Neural progenitor cell (in vitro differentiated cells): ENCODE data around the gene RNF220. TPM values are rescaled to one million over a fixed set of nuclear protein-coding genes. Genes with fewer than 3 reads are reported as not detected.

Source experiments
- DNase-seq: peaks from one replicate; pipeline ENCODE4 v3.0.0-alpha.2; 2016; ENCODE audit warnings: low spot score
- H2AFZ ChIP-seq: fragments of 200-600 bp; sonication (generic); replicated peaks from 2 replicates; pipeline ENCODE4 v1.6.1; 2016; ENCODE audit warnings: antibody characterized with exemption
- H3F3A ChIP-seq: fragments of 200-600 bp; sonication (generic); 2 replicates; pipeline ENCODE4 v1.6.1; 2016; ENCODE audit warnings: antibody characterized with exemption, low read depth
- H3K27ac ChIP-seq: fragments of 200-600 bp; sonication (generic); 2 replicates; pipeline ENCODE4 v1.5.1; 2016; ENCODE audit warnings: mild to moderate bottlenecking
- H3K27me3 ChIP-seq: fragments of 200-600 bp; sonication (generic); 2 replicates; pipeline ENCODE4 v1.6.1; 2016; ENCODE audit warnings: mild to moderate bottlenecking, moderate library complexity
- H3K36me3 ChIP-seq: fragments of 200-600 bp; sonication (generic); 2 replicates; pipeline ENCODE4 v1.5.1; 2016
- H3K4me1 ChIP-seq: fragments of 200-600 bp; sonication (generic); 2 replicates; pipeline ENCODE4 v1.6.1; 2016; ENCODE audit warnings: mixed run types
- H3K4me2 ChIP-seq: fragments of 200-600 bp; sonication (generic); 2 replicates; pipeline ENCODE4 v1.6.1; 2016
- H3K4me3 ChIP-seq: fragments of 200-600 bp; sonication (generic); 2 replicates; pipeline ENCODE4 v1.5.1; 2016
- H3K79me2 ChIP-seq: fragments of 200-600 bp; sonication (generic); 2 replicates; pipeline ENCODE4 v1.6.1; 2016; ENCODE audit warnings: low read depth
- H3K9ac ChIP-seq: fragments of 200-600 bp; sonication (generic); 2 replicates; pipeline ENCODE4 v1.6.1; 2016
- H3K9me3 ChIP-seq: fragments of 200-600 bp; sonication (generic); 2 replicates; pipeline ENCODE4 v1.5.1; 2016; ENCODE audit warnings: low read depth
- H4K20me1 ChIP-seq: fragments of 200-600 bp; sonication (generic); 2 replicates; pipeline ENCODE4 v1.6.1; 2016; ENCODE audit warnings: low read depth
- H3K27ac Mint-ChIP-seq: 3 replicates; pipeline ENCODE4 v1.8.0; 2021; ENCODE audit warnings: mixed read lengths
- H3K27me3 Mint-ChIP-seq: 2 replicates; pipeline ENCODE4 v1.8.0; 2022; ENCODE audit warnings: low read depth, mild to moderate bottlenecking, inconsistent platforms, moderate library complexity, mixed read lengths; ENCODE audit not compliant: insufficient read depth
- H3K36me3 Mint-ChIP-seq: 3 replicates; pipeline ENCODE4 v1.8.0; 2021; ENCODE audit warnings: mixed read lengths
- H3K4me1 Mint-ChIP-seq: 3 replicates; pipeline ENCODE4 v1.8.0; 2021; ENCODE audit warnings: mixed read lengths
- H3K4me3 Mint-ChIP-seq: 3 replicates; pipeline ENCODE4 v1.8.0; 2021; ENCODE audit warnings: mild to moderate bottlenecking, moderate library complexity, mixed read lengths
- H3K9me3 Mint-ChIP-seq: 3 replicates; pipeline ENCODE4 v1.8.0; 2020; ENCODE audit warnings: mixed read lengths
- CTCF ChIP-seq: fragments of 200-600 bp; sonication (generic); IDR thresholded peaks from 2 replicates; pipeline ENCODE4 v1.5.1; 2017; ENCODE audit warnings: antibody characterized with exemption, mild to moderate bottlenecking
- EZH2 ChIP-seq: fragments of 200-600 bp; sonication (generic); IDR thresholded peaks from 2 replicates; pipeline ENCODE4 v1.6.1; 2017; ENCODE audit warnings: antibody characterized with exemption, mild to moderate bottlenecking, moderate library complexity
- EZH2phosphoT487 ChIP-seq: fragments of 200-600 bp; sonication (generic); IDR thresholded peaks from 2 replicates; pipeline ENCODE4 v1.6.1; 2017; ENCODE audit warnings: antibody characterized with exemption
- total RNA-seq: library from RNA; depleted of rRNA; stranded (reverse); fragments of >200 nt; gene quantifications from 2 replicates; pipeline ENCODE4 v1.2.3, GENCODE V29; 2015; ENCODE audit warnings: low replicate concordance

The RNF220 gene
- total RNA-seq, 1 donor from 2014 or later, result 93.8 TPM

GRCh38 chr1:44389437-44389836, 15.6 kb upstream of the RNF220 start:
- H3K36me3 ChIP-seq, result no peaks in the 10 kb centered on the region
- H3K79me2 ChIP-seq, result no peaks in the 10 kb centered on the region
- no peaks in the 10 kb centered on the region for H4K20me1 ChIP-seq
- H3K27me3 ChIP-seq, result peaks cover 65% of the 10 kb centered on the region
- H3K9me3 Mint-ChIP-seq, result no peaks in the 10 kb centered on the region
- no peak overlapping the region for H3K9ac ChIP-seq
- H3K4me3 ChIP-seq, result no peak overlapping the region
- no peaks in the 10 kb centered on the region for H3F3A ChIP-seq
- H3K27ac Mint-ChIP-seq, result no peak overlapping the region
- no peaks in the 10 kb centered on the region for H3K27me3 Mint-ChIP-seq
- H3K4me2 ChIP-seq, result no peak overlapping the region
- no peak for DNase-seq
- H3K4me1 Mint-ChIP-seq, result no peaks in the 10 kb centered on the region
- TF ChIP-seq EZH2, result no peak
- TF ChIP-seq EZH2phosphoT487, result no peak
- no peak for TF ChIP-seq CTCF
- H3K9me3 ChIP-seq, result no peaks in the 10 kb centered on the region
- H3K27ac ChIP-seq, result no peak overlapping the region
- H3K36me3 Mint-ChIP-seq, result no peaks in the 10 kb centered on the region
- H3K4me1 ChIP-seq, result no peaks in the 10 kb centered on the region
- H3K4me3 Mint-ChIP-seq, result no peak overlapping the region
- no peak overlapping the region for H2AFZ ChIP-seq

GRCh38 chr1:44390277-44390676, 14.8 kb upstream of the RNF220 start:
- no peak overlapping the region for H3K4me2 ChIP-seq
- no peak overlapping the region for H3K27ac ChIP-seq
- H3K79me2 ChIP-seq, result no peaks in the 10 kb centered on the region
- Mint-ChIP-seq H3K9me3 (no peaks in the 10 kb centered on the region), H3K27me3 (peaks cover under 1% of the 10 kb centered on the region), H3K27ac (no peak overlapping the region), H3K4me1 (no peaks in the 10 kb centered on the region), H3K4me3 (no peak overlapping the region), H3K36me3 (no peaks in the 10 kb centered on the region)
- TF ChIP-seq EZH2phosphoT487 (no peak), EZH2 (no peak), CTCF (no peak)
- no peak overlapping the region for H3K9ac ChIP-seq
- H3K4me1 ChIP-seq, result no peaks in the 10 kb centered on the region
- no peak overlapping the region for H2AFZ ChIP-seq
- H3F3A ChIP-seq, result no peaks in the 10 kb centered on the region
- peaks cover 68% of the 10 kb centered on the region for H3K27me3 ChIP-seq
- no peak overlapping the region for H3K4me3 ChIP-seq
- no peaks in the 10 kb centered on the region for H3K36me3 ChIP-seq
- no peak for DNase-seq
- H3K9me3 ChIP-seq, result no peaks in the 10 kb centered on the region
- no peaks in the 10 kb centered on the region for H4K20me1 ChIP-seq

GRCh38 chr1:44401256-44402228, 3.5 kb upstream of the RNF220 start:
- Histone ChIP-seq H3K36me3 (no peaks in the 10 kb centered on the region), H2AFZ (no peak overlapping the region), H3K27ac (no peak overlapping the region), H3K9me3 (no peaks in the 10 kb centered on the region), H3K4me2 (no peak overlapping the region), H4K20me1 (peaks cover 9% of the 10 kb centered on the region), H3K4me1 (peaks cover 7% of the 10 kb centered on the region), H3F3A (peaks cover 19% of the 10 kb centered on the region), H3K79me2 (no peaks in the 10 kb centered on the region), H3K9ac (no peak overlapping the region), H3K4me3 (no peak overlapping the region), H3K27me3 (peaks cover 98% of the 10 kb centered on the region)
- no peak for DNase-seq
- Mint-ChIP-seq H3K36me3 (no peaks in the 10 kb centered on the region), H3K4me1 (no peaks in the 10 kb centered on the region), H3K9me3 (no peaks in the 10 kb centered on the region), H3K4me3 (no peak overlapping the region), H3K27ac (no peak overlapping the region), H3K27me3 (peaks cover 25% of the 10 kb centered on the region)
- no peak for TF ChIP-seq EZH2
- no peak for TF ChIP-seq EZH2phosphoT487
- TF ChIP-seq CTCF, result no peak
